SK-N-SH treated with all-trans-retinoic acid at 6 μM for 48 hours (cell line): Measurements from ENCODE around the gene NPAS1.

Experiments used
- CSRNP3 ChIP-seq: fragments of 250-450 bp; sonication (Bioruptor Pico); IDR thresholded peaks from 2 replicates; pipeline ENCODE4 v1.5.1; 2021; ENCODE audit warnings: mild to moderate bottlenecking, moderate library complexity
- GLIS3 ChIP-seq: fragments of 250-450 bp; sonication (Bioruptor Pico); IDR thresholded peaks from 2 replicates; pipeline ENCODE4 v1.5.0; 2020; ENCODE audit warnings: mild to moderate bottlenecking, moderate library complexity
- OSR1 ChIP-seq: fragments of 250-450 bp; sonication (Bioruptor Pico); IDR thresholded peaks from 2 replicates; pipeline ENCODE4 v1.8.0; 2022; ENCODE audit warnings: moderate library complexity, mild to moderate bottlenecking, inconsistent platforms
- SNAI2 ChIP-seq: fragments of 250-450 bp; sonication (Bioruptor Pico); IDR thresholded peaks from 2 replicates; pipeline ENCODE4 v1.5.0; 2020; ENCODE audit warnings: mild to moderate bottlenecking, moderate library complexity
- TSHZ2 ChIP-seq: fragments of 250-450 bp; sonication (Bioruptor Pico); IDR thresholded peaks from 2 replicates; pipeline ENCODE4 v1.5.0; 2020; ENCODE audit warnings: mild to moderate bottlenecking, moderate library complexity
- ZC3H10 ChIP-seq: fragments of 250-450 bp; sonication (Bioruptor Pico); IDR thresholded peaks from 2 replicates; pipeline ENCODE4 v1.5.1; 2021; ENCODE audit warnings: mild to moderate bottlenecking, moderate library complexity
- ZFP30 ChIP-seq: fragments of 450-650 bp; formaldehyde crosslinking; IDR thresholded peaks from 2 replicates; pipeline ENCODE4 v1.5.0; 2022; ENCODE audit warnings: mild to moderate bottlenecking, moderate library complexity
- ZNF565 ChIP-seq: fragments of 450-650 bp; formaldehyde crosslinking; conservative IDR thresholded peaks from 2 replicates; pipeline ENCODE4 v1.5.0; 2020; ENCODE audit warnings: low read depth, mild to moderate bottlenecking, moderate library complexity

- TF ChIP-seq CSRNP3 (CRISPR knock-in tag) (no peak), ZFP30 (no peak), TSHZ2 (CRISPR knock-in tag) (no peak), ZNF565 (CRISPR knock-in tag) (no peak), SNAI2 (CRISPR knock-in tag) (no peak), ZC3H10 (CRISPR knock-in tag) (no peak), GLIS3 (no peak), OSR1 (CRISPR knock-in tag) (no peak)
These were observed 714 bp upstream of the NPAS1 start for GRCh38 chr19:47018923-47019322.
